Ammon's horn (tissue), 1 donor: ENCODE data around the gene TBC1D9B.
A peak's percentile ranks its signal among the peaks of the same experiment; 100 is the strongest.

Experiments used
- DNase-seq: peaks from one replicate; pipeline ENCODE4 v3.0.0-alpha.2; 2016; ENCODE audit warnings: low spot score

Gene TBC1D9B

DNA sequence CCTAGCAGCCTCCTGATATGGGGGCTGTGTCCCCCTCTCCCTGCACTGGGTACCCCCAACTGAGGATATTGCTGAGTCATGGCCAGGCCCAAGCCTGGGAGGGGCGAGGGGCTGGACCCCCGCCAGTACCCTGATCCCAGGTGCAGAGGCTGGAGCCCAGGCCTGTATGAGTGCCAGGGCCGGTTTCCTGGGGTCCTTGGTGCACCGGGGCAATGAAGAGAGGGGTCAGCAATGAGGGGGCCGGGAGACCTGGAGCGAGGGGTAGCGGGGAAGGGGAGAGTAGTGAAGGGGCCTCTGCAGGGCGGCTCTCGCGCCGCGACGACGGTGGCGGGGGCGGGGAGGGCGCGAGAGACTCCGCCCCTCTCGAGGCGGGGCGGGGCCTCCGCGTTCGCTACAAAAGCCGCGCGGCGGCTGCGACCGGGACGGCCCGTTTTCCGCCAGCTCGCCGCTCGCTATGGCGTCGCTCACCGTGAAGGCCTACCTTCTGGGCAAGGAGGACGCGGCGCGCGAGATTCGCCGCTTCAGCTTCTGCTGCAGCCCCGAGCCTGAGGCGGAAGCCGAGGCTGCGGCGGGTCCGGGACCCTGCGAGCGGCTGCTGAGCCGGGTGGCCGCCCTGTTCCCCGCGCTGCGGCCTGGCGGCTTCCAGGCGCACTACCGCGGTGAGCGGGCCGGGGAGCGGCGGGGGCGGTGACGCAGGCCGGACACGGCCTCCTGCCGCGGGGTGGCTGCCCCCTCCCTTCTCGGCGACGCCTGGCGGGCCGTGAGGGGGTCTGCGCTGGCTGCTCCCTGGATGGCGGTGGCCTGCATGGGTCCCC, 87.0 kb downstream of the TBC1D9B start, which contains the start of gene SQSTM1:
Gene SQSTM1, plus strand, starts transcription at position 423 of the 815 bp plus-strand sequence. Its CDS starts 32 bp downstream, at position 455.
- DNase-seq = peak; percentile 93

DNA sequence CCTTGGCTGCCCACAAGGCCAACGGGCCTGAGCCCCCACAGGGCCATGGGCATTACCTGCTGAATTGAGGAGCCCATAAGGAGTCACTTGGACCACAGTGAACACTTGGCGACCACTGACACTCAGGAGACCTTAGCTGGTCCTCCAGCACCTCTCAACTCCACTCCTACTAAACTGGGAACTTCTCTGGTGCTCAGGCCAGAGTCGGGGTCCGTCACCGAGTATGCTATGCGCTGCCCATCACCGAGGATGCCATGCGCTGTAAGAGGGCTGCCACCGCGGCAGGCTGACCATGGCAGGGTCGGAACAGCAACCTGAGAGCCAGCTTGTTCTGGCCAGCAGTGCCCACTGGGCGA, 87.6 kb downstream of the TBC1D9B start:
- no peak for DNase-seq

DNA sequence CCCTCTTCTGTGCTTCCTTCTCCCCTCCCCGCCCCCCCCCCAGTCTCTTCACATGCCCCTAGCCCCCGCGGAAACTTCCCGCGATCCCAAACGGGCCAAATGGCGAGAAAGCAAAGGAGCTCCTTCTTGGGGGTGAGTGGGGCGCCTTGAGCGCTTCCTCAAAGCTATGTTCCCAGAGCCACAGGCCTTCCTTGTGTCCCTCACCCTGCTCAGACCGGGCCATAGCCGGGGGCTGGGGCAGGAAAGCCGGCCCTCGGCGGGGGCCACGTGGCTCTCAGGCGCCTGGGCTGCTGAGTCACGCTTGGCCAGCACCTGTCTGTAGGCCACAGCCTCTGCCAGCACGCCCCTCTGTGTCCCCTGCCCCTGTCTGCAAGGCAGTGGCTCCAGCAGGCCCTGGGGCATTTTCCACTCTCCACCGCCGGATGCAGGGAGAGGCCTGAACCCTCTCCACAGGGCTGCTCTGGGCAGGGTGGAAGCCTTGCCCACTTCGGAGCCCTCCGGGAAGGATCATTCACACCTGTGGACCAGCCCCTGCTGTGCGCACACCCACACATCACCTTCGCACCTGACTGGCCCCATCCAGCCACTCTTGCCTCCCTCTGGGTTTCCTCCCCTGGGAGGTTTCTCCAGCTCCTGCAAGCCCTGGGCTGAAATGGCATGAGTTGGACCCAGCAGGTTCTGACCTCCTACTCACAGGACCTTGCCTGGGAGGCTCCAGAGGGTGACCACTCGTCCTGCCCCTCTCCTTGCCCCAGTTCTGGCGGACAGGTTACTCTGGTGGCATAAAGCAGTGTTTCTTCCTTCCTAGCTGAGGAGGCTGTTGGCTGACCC, 88.2 kb downstream of the TBC1D9B start:
- peak; percentile 71 for DNase-seq

DNA sequence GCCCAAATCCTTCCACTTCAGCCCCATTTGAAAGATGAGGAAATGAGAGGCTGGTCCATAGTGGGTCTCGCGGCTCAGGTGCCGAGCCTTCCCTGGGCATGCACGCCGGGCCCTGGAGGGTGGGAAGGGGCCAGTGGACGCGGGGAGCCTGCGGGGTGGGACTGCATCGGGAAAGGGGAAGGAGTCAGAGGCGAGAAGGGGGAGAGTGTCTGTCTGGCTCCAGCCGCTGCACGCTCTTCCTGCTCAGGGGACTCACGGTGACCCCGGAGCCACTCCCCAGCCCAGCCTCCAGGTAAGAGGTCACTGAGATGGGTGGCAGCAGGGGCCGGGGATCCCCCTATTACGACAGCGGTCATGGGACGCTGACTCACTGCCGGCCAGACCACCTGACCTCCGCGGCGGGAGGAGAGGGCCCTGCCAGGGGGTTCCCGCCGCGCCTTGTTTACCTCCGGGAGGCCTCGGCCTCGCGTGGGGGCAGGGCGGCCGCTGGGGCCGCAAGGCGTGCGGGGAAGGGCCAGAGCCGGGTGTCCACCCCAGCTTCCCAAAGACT, 88.9 kb downstream of the TBC1D9B start:
- DNase-seq = peak; percentile 93

DNA sequence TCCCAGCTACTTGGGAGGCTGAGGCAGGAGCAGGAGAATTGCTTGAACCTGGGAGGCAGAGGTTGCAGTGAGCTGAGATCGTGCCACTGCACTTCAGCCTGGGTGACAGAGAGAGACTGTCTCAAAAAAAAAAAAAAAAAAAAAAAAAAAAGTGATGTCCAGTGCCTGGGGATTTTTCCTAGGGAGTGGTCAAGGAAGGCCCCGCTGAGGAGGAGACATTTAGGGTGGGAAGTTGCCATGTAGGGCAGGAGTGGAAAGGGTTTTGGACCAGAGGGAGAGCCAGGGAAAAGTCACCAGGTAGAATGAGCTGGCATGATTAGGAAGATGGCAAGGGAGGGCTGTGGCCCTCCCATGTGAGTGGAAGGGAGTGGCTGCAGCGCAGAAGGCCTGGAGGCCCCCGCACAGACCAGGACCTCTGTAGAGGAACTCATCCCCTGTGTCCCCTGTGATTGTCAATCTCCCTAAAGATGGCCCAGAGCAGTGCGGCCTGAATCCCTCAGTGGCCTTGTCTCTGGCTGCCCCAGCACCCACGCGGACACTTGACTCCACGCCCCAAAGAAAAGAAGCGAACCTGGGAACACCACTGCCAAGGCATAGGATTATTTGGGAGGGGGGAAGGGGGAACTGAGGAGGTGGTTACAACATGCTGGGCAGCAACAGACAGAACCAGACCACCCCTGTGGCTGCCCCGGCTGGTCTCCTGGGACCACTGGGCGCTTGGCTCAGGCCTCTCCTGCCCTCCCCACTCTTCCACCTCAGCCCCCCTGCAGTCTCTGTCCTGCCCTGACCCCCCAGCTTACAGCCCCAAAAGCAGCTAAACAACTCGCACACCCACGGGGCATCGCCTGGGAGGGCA, 89.6 kb downstream of the TBC1D9B start:
- DNase-seq = no peak

DNA sequence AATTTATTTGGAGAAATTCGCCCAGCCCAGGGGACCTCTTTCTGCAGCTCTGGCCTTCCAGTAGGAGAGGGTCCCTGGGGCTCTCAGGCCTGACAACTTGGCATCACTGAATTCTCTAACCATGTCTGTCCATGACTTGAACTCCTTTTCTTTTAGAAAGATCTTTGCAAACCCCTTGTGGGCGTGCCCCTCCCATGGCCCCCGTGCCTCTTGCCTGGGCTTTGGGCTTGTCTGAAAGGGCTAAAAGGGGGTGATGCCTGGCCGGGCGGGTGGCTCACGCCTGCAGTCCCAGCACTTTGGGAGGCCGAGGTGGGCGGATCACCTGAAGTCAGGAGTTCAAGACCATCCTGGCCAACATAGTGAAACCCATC, 90.2 kb downstream of the TBC1D9B start:
- no peak for DNase-seq

DNA sequence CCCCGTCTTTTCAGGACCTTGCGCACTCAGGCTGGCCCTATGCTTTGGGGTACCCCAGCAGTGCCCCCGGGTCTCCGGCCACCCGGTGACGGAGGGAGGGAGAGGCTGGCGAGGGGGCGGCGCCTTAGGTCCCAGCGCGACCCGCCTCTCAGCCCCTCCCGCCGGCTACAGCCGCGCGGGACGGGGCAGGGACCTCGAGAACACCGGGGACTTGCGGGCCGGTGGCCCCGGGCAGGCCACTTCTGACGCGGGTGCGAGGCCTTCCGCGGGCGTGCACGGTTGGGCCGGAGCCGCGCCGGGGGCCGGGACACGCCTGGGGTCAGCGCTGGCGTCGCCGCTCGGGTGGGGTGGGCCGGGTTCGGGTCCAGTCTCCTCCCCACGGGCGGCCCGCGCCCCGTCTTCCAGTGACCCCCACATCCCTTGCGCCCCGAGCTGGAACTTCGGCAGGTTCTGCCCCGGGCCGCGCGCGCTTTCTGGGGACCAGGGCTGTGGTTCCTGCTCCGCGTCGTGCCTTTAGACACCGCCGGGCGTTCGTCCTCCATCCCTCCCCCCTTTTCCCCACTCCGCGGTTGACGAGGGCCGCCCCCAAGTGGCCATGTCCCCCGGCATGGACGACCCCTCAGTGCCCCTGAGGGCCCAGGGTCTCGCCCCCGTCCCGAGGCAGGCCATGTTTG, 90.8 kb downstream of the TBC1D9B start:
- no peak for DNase-seq

DNA sequence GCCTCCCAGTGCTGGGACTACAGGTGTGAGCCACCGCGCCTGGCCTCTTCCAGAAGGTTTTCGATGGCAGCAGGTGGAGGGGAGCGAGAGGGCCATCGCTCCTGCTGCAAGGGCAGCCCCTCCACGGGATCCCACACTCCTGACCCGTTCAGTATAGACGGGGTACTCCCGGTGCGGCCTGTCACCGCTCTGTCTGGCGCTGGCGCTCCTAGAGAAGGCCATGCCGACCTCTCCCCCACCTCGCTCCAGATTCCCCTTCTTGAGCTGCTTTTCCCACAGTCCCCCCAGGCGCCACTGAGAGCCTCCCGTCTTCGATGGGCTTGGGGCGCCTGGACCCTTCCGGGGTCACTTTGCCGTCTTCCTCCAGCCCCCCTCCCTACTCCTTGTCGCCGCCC, 91.3 kb downstream of the TBC1D9B start:
- DNase-seq = no peak

DNA sequence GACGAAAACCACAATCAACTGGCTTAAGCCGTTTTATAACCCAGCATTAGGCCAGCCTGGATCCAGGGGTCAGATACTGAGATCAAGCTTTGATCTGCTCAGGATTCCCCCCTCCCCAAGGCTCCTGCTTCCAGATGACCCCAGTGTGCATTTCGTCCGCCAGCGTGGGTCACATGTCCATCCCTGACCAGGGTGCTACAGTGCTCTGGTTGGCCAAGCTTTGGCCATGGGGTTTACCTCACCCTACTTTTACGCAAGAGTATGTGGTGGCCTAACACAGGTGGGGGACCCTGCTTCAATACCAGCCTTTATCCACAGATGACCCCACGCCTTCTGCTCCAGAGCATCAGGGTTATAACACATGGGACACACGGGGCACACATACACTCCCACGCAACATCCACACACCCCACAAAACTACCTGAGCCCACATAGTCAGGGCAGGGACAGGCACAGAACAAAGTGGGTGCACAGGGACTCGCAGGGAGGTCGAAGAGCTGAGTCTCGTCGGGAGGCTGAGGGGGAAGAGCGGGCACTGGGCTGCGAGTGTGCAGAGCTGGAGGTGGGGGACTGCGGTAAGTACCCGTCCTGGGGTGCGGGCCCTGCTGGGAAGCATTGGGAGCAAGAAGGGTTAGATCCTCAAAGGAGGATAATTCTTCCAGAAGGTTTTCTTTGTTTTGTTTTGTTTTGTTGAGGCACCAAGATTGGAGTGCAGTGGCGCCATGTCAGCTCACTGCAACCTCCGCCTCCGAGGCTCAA, 92.0 kb downstream of the TBC1D9B start:
- no peak for DNase-seq

DNA sequence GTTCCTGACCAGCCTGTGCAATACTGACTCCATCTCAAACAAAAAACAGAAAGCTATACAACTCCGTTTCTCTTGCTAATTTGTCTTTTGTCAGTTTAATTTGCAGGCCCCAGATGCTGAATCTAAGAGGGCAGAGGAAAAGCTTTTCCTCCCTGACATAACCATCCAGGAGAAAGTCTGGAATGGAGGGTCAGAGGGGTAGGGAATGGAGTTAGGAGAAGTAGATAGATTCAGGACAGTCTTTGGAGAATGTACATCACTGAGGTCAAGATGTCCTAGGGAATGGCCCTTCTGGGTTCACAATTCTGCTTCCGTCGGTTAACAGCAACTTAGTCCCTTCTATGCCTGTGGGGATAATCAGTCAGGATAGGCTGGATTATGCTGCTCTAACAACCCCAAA, 93.6 kb downstream of the TBC1D9B start:
- DNase-seq = no peak

DNA sequence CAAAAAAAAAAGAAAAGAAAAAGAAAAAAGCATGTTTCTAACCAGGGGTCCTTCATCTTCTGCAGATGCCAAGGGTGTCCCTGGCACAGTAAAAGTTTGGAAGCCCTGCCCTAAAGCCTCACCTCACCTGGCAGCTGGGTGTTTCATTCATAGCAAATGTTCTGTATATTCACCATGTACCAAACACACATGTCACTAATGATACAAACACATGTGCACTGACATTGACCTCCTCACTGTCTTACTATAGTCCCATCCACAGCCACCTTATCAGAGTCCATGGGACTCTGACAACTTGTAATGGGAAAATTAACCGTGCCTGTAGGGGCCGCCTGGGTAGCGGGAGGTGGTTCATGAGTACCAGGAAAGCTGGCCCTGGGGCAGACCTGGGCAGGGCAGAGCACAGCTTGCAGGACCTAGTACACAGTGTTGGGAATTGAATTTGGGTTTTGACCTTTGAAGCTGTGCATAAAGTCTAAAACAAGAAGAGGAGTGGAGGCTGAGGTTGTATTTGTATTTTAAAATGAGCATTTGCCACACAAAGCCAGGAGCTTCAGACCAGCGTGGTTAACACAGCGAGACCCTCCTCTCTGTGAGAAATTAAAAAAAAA, 94.6 kb downstream of the TBC1D9B start:
- no peak for DNase-seq

DNA sequence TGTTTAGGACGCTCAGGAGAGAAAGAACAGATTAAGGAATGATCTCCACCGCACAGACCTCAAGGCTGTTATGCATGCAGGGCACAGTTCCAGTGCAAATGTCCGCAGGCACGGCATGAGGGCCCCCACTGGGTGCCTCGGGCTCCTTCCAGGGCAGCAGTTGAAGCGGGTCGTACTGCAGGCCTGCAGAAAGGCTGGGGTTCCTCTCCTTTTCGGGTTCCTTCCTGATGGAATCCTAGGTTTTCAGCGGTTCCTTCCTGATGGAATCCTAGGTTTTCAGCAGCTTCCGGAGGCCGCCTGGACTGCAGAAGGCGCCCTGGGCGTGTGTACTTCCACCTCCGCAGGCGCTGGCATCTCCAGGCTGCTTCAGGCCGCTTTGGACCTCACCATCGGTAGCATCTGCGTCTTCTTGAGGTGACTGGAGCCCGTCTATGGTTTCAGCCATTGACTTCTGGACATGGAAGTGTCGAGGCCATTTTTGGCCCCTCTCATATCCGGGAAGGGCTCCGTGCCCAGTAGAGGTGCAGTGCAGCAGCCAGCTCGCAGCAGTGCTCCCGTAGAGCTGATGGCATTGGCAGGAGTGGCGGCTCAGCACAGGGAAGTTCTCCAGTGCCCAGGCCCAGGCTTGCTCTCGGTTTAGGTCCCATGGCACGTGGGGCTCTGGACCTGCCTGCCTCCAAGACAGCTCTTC, 95.4 kb downstream of the TBC1D9B start:
- no peak for DNase-seq
